SK-N-SH (cell line): ENCODE results near the gene AFG3L2. TPM values are rescaled to one million over a fixed set of nuclear protein-coding genes. Genes with fewer than 3 reads are reported as not detected.

Experiments used
- CTCF ChIA-PET: fragments of 300-600, 350-600 bp; formaldehyde crosslinking; extraction: SDS; loops from one replicate; lab custom pipeline; 2021; lab: Yijun Ruan, JAX
- POLR2A ChIA-PET: fragments of 350-600 bp; sonication (Branson Sonifier 250); formaldehyde crosslinking; extraction: SDS; loops from one replicate; lab custom pipeline; 2020; ENCODE audit warnings: antibody characterized with exemption, inconsistent platforms; lab: Yijun Ruan, JAX
- DNase-seq: peaks from one replicate; pipeline ENCODE4 v3.0.0; 2012
- H2AFZ ChIP-seq: fragments of 200-600 bp; sonication (generic); 2 replicates; pipeline ENCODE4 v1.8.1; 2016; ENCODE audit warnings: antibody characterized with exemption, mild to moderate bottlenecking, low read depth
- H3F3A ChIP-seq: fragments of 200-600 bp; sonication (generic); replicated peaks from 2 replicates; pipeline ENCODE3; 2016; ENCODE audit warnings: antibody characterized with exemption, mild to moderate bottlenecking; ENCODE audit not compliant: insufficient read depth
- H3K27ac ChIP-seq, 2 experiments: fragments of 200-500 bp in 1 of 2; fragments of 200-600 bp in 1 of 2; sonication (Bioruptor generic) in 1 of 2; sonication (generic), shearing (Covaris generic) in 1 of 2; 2 replicates each; pipeline versions ENCODE4 v1.5.1 to v1.6.1; 2014 to 2016; ENCODE audit warnings: low read depth in 2 of 2, inconsistent platforms in 1 of 2, low read length in 1 of 2, mild to moderate bottlenecking in 1 of 2, mixed read lengths in 1 of 2
- H3K27me3 ChIP-seq: fragments of 200-600 bp; sonication (generic), shearing (Covaris generic); 2 replicates; pipeline ENCODE4 v1.6.1; 2016; ENCODE audit warnings: mixed run types; ENCODE audit not compliant: insufficient read depth
- H3K36me3 ChIP-seq, 2 experiments: fragments of 200-500 bp in 1 of 2; fragments of 200-600 bp in 1 of 2; sonication (Bioruptor generic) in 1 of 2; sonication (generic) in 1 of 2; replicated peaks in 1 of 2; 2 replicates each; pipeline versions ENCODE3 to v1.5.1; 2014 to 2016; ENCODE audit warnings: low read length in 1 of 2, mild to moderate bottlenecking in 1 of 2; ENCODE audit not compliant: insufficient read depth in 2 of 2, control insufficient read depth in 1 of 2
- H3K4me1 ChIP-seq, 2 experiments: fragments of 200-500 bp in 1 of 2; fragments of 200-600 bp in 1 of 2; sonication (Bioruptor generic) in 1 of 2; sonication (generic), shearing (Covaris generic) in 1 of 2; 2 replicates each; pipeline versions ENCODE4 v1.5.1 to v1.6.1; 2014 to 2016; ENCODE audit warnings: low read depth in 1 of 2, low read length in 1 of 2, mixed run types in 1 of 2; ENCODE audit not compliant: insufficient read depth in 2 of 2, control insufficient read depth in 1 of 2
- H3K4me2 ChIP-seq: fragments of 200-600 bp; sonication (generic), shearing (Covaris generic); 2 replicates; pipeline ENCODE4 v1.6.1; 2017; ENCODE audit warnings: mixed run types
- H3K4me3 ChIP-seq, 2 experiments: fragments of 200-500 bp in 1 of 2; fragments of 200-600 bp in 1 of 2; sonication (Bioruptor generic) in 1 of 2; sonication (generic), shearing (Covaris generic) in 1 of 2; 2 replicates each; pipeline versions ENCODE4 v1.5.1 to v1.8.1; 2014 to 2016; ENCODE audit warnings: low read depth in 2 of 2, inconsistent platforms in 1 of 2, low read length in 1 of 2, mild to moderate bottlenecking in 1 of 2, mixed read lengths in 1 of 2, moderate library complexity in 1 of 2
- H3K79me2 ChIP-seq: fragments of 200-600 bp; sonication (generic); 2 replicates; pipeline ENCODE4 v1.8.1; 2017; ENCODE audit warnings: mild to moderate bottlenecking; ENCODE audit not compliant: insufficient read depth
- H3K9ac ChIP-seq: fragments of 200-600 bp; sonication (generic); 2 replicates; pipeline ENCODE4 v1.6.1; 2017; ENCODE audit warnings: mixed run types
- H3K9me2 ChIP-seq: fragments of 200-600 bp; sonication (generic); 2 replicates; pipeline ENCODE4 v1.6.1; 2017; ENCODE audit warnings: mixed run types
- H3K9me3 ChIP-seq: fragments of 200-600 bp; sonication (generic); 2 replicates; pipeline ENCODE4 v1.6.1; 2017; ENCODE audit warnings: mixed run types, mild to moderate bottlenecking, moderate library complexity
- H4K20me1 ChIP-seq: fragments of 200-600 bp; sonication (generic); 2 replicates; pipeline ENCODE4 v1.6.1; 2017; ENCODE audit warnings: mild to moderate bottlenecking, mixed run types; ENCODE audit not compliant: insufficient read depth
- CTCF ChIP-seq: fragments of 200-600 bp; sonication (generic); IDR thresholded peaks from 2 replicates; pipeline ENCODE4 v1.6.1; 2017; ENCODE audit warnings: antibody characterized with exemption, mild to moderate bottlenecking, moderate library complexity
- ELF1 ChIP-seq: IDR thresholded peaks from 2 replicates; pipeline ENCODE4 v1.4.0; 2012
- EP300 ChIP-seq, 2 experiments: IDR thresholded peaks; 2 replicates each; pipeline versions ENCODE4 v1.4.0 to v1.6.1; 2012; ENCODE audit warnings: borderline replicate concordance in 1 of 2, low read depth in 1 of 2, low read length in 1 of 2
- EZH2phosphoT487 ChIP-seq: fragments of 200-600 bp; sonication (generic); IDR thresholded peaks from 2 replicates; pipeline ENCODE4 v1.6.1; 2017; ENCODE audit warnings: low read depth, mixed run types, mild to moderate bottlenecking, antibody characterized with exemption, moderate library complexity, borderline replicate concordance
- FOSL2 ChIP-seq: IDR thresholded peaks from 2 replicates; pipeline ENCODE4 v1.4.0; 2012; ENCODE audit warnings: low read depth, mild to moderate bottlenecking, moderate library complexity, borderline replicate concordance
- FOXJ3 ChIP-seq: sonication (generic); formaldehyde crosslinking; IDR thresholded peaks from 2 replicates; pipeline ENCODE4 v1.5.1; 2020; ENCODE audit warnings: mild to moderate bottlenecking, missing genetic modification reagents
- FOXM1 ChIP-seq: IDR thresholded peaks from 2 replicates; pipeline ENCODE4 v1.4.0; 2012; ENCODE audit warnings: low read depth, mild to moderate bottlenecking
- MXI1 ChIP-seq: IDR thresholded peaks from 2 replicates; pipeline ENCODE4 v1.6.1; 2012; ENCODE audit warnings: mild to moderate bottlenecking, low read depth, low read length, improper control_type of control experiment
- NFIC ChIP-seq: IDR thresholded peaks from 2 replicates; pipeline ENCODE4 v1.4.0; 2012; ENCODE audit warnings: borderline replicate concordance
- POLR2AphosphoS5 ChIP-seq: IDR thresholded peaks from 2 replicates; pipeline ENCODE4 v1.6.1; 2012; ENCODE audit warnings: low read depth, low read length
- RCOR1 ChIP-seq: fragments of 150-350 bp; IDR thresholded peaks from 2 replicates; pipeline ENCODE4 v1.6.1; 2017; ENCODE audit warnings: antibody characterized with exemption, low read length
- RFX5 ChIP-seq: IDR thresholded peaks from 2 replicates; pipeline ENCODE4 v1.6.1; 2012; ENCODE audit warnings: mild to moderate bottlenecking, improper control_type of control experiment, low read length
- RXRA ChIP-seq: IDR thresholded peaks from 2 replicates; pipeline ENCODE4 v1.4.0; 2012; ENCODE audit warnings: low read depth, mild to moderate bottlenecking, borderline replicate concordance
- SIN3A ChIP-seq: IDR thresholded peaks from 2 replicates; pipeline ENCODE4 v1.6.1; 2012; ENCODE audit warnings: low read depth, mild to moderate bottlenecking, low read length, moderate library complexity, borderline replicate concordance
- SMC3 ChIP-seq: IDR thresholded peaks from 2 replicates; pipeline ENCODE4 v1.6.1; 2012; ENCODE audit warnings: low read depth, low read length, improper control_type of control experiment
- TAF1 ChIP-seq: IDR thresholded peaks from 2 replicates; pipeline ENCODE4 v1.6.1; 2012; ENCODE audit warnings: low read depth, mild to moderate bottlenecking, low read length, moderate library complexity, borderline replicate concordance
- TCF12 ChIP-seq: IDR thresholded peaks from 2 replicates; pipeline ENCODE4 v1.4.0; 2012
- TEAD4 ChIP-seq: IDR thresholded peaks from 2 replicates; pipeline ENCODE4 v1.4.0; 2012; ENCODE audit warnings: mild to moderate bottlenecking, borderline replicate concordance; ENCODE audit not compliant: insufficient read depth
- USF1 ChIP-seq: IDR thresholded peaks from 2 replicates; pipeline ENCODE4 v1.4.0; 2012; ENCODE audit warnings: low read depth, borderline replicate concordance
- USF2 ChIP-seq: fragments of 150-350 bp; IDR thresholded peaks from 2 replicates; pipeline ENCODE4 v1.6.1; 2017; ENCODE audit warnings: antibody characterized with exemption, low read length, low read depth, borderline replicate concordance
- YY1 ChIP-seq: IDR thresholded peaks from 2 replicates; pipeline ENCODE4 v1.4.0; 2012; ENCODE audit warnings: low read depth, mild to moderate bottlenecking
- ZBTB33 ChIP-seq: IDR thresholded peaks from 2 replicates; pipeline ENCODE4 v1.4.0; 2012; ENCODE audit warnings: low read depth, borderline replicate concordance
- whole genome bisulfite sequencing: methylation state at CpG from one replicate; pipeline ENCODE4 v1.1.6; 2017; ENCODE audit warnings: low lambda C conversion rate; 5-methylcytosine and 5-hydroxymethylcytosine counted together
- polyA plus RNA-seq, 3 experiments: library from polyadenylated mRNA; depleted of rRNA; stranded (reverse); fragments of >200 nt; gene quantifications; 2 replicates each; pipeline ENCODE4 v1.2.3, GENCODE V29; 2012

The AFG3L2 gene
- polyA plus RNA-seq, 1 of the 3 experiments (the other 2 are of a cell fraction) = 26.0 TPM

GRCh38 chr18:12315911-12316310 lies 61.1 kb downstream of the AFG3L2 start:
- ChIA-PET CTCF (interaction anchor here (3.8 kb wide), 1 partner anchor 12 kb away, joined by 30 read pairs; no protein-coding TSS in a partner anchor), POLR2A (no interaction called here)
- peaks cover 60% of the 10 kb centered on the region for H4K20me1 ChIP-seq
- H3F3A ChIP-seq = peaks cover 49% of the 10 kb centered on the region
- H3K27ac ChIP-seq = peak overlapping the region in 1 of 2 experiments; percentile 2; a peak in 1 of 4 replicates
- peaks cover 100% of the 10 kb centered on the region for H3K79me2 ChIP-seq
- no peak overlapping the region for H3K4me2 ChIP-seq
- H3K9me3 ChIP-seq = peaks cover 14% of the 10 kb centered on the region
- TF ChIP-seq FOSL2 (no peak), RCOR1 (no peak), TAF1 (no peak), FOXJ3 (CRISPR knock-in tag) (no peak), EZH2phosphoT487 (no peak), YY1 (no peak)
- no peak overlapping the region for H3K9ac ChIP-seq
- no peak overlapping the region for H2AFZ ChIP-seq
- H3K36me3 ChIP-seq = peaks cover 45 to 64% of the 10 kb centered on the region in 2 experiments
- 80% methylated on average over 5 of the region's 5 CpGs for WGBS
- no peaks in the 10 kb centered on the region for H3K27me3 ChIP-seq
- peaks cover 2 to 19% of the 10 kb centered on the region in 2 experiments; a peak in 3 of 4 replicates for H3K4me1 ChIP-seq
- no peak for DNase-seq
- H3K4me3 ChIP-seq = no peak overlapping the region
- H3K9me2 ChIP-seq = no peaks in the 10 kb centered on the region

GRCh38 chr18:12315490-12315889 lies 61.5 kb downstream of the AFG3L2 start:
- H3K9ac ChIP-seq = no peak overlapping the region
- no peaks in the 10 kb centered on the region for H3K27me3 ChIP-seq
- 0 out of 2 replicates have a peak overlapping the region, but pooled peaks have one; percentile 23 for H3K4me2 ChIP-seq
- CTCF ChIA-PET = interaction anchor here (3.8 kb wide), 1 partner anchor 13 kb away, joined by 30 read pairs; no protein-coding TSS in a partner anchor
- 88% methylated on average over 10 of the region's 10 CpGs for WGBS
- TF ChIP-seq NFIC = no peak
- TF ChIP-seq ZBTB33 = no peak
- no peak for TF ChIP-seq CTCF
- no peak for TF ChIP-seq FOXJ3 (CRISPR knock-in tag)
- no peak for TF ChIP-seq MXI1
- TF ChIP-seq FOXM1 = no peak
- no peak for TF ChIP-seq TCF12
- TF ChIP-seq FOSL2 = no peak
- TF ChIP-seq SMC3 = no peak
- TF ChIP-seq EP300 (IDR thresholded peaks at IDR 0.05; ENCODE audit: borderline replicate concordance in 1 of 2, low read depth in 1 of 2, low read length in 1 of 2) = no peak
- TF ChIP-seq SIN3A = no peak
- TF ChIP-seq RFX5 = no peak
- TF ChIP-seq ELF1 = no peak
- TF ChIP-seq TEAD4 = no peak
- no peak for TF ChIP-seq USF1
- TF ChIP-seq USF2 = no peak
- no peak for TF ChIP-seq YY1
- no peak for TF ChIP-seq RXRA
- no peak for TF ChIP-seq POLR2AphosphoS5
- H3K4me1 ChIP-seq = peaks cover 2 to 19% of the 10 kb centered on the region in 2 experiments; a peak in 3 of 4 replicates
- no peak overlapping the region for H2AFZ ChIP-seq
- POLR2A ChIA-PET = no interaction called here
- no peak for DNase-seq
- peaks cover 41 to 64% of the 10 kb centered on the region in 2 experiments for H3K36me3 ChIP-seq
- peaks cover 14% of the 10 kb centered on the region for H3K9me3 ChIP-seq
- peak overlapping the region in 1 of 2 experiments; percentile 2; a peak in 1 of 4 replicates for H3K27ac ChIP-seq
- peaks cover 56% of the 10 kb centered on the region for H4K20me1 ChIP-seq
- no peaks in the 10 kb centered on the region for H3K9me2 ChIP-seq
- peaks cover 46% of the 10 kb centered on the region for H3F3A ChIP-seq
- H3K4me3 ChIP-seq = no peak overlapping the region
- peaks cover 100% of the 10 kb centered on the region for H3K79me2 ChIP-seq
